H1 (cell line): Measurements from ENCODE around the gene CDC42EP3. TPM values are rescaled to one million over a fixed set of nuclear protein-coding genes. Genes with fewer than 3 reads are reported as not detected.

Experiments used
- CTCF ChIA-PET: fragments of 300-600 bp; sonication (Branson Sonifier 250); formaldehyde crosslinking; loops from one replicate; lab custom pipeline; 2021; ENCODE audit not compliant: partially characterized antibody; lab: Charles Lee
- POLR2A ChIA-PET: fragments of 300-600 bp; sonication (Branson Sonifier 250); formaldehyde crosslinking; loops from one replicate; lab custom pipeline; 2021; ENCODE audit warnings: inconsistent platforms; ENCODE audit not compliant: partially characterized antibody; lab: Charles Lee
- DNase-seq, 2 experiments: peaks; one replicate each; pipeline versions ENCODE4 v3.0.0 to v3.0.0-alpha.2; 2010 to 2022; ENCODE audit warnings: low spot score in 2 of 2, low read depth in 1 of 2, mixed read lengths in 1 of 2
- FAIRE-seq: peaks from 2 replicates; lab custom pipeline; 2011; peaks lifted over from hg19 to GRCh38; lab: Jason Lieb, UNC
- H2AFZ ChIP-seq: 2 replicates; pipeline ENCODE4 v1.8.1; 2012; ENCODE audit warnings: low read length, inconsistent platforms
- H2AK5ac ChIP-seq: 2 replicates; pipeline ENCODE4 v1.6.1; 2013; ENCODE audit warnings: low read depth, low read length
- H2BK120ac ChIP-seq: replicated peaks from 2 replicates; pipeline ENCODE3; 2013; ENCODE audit warnings: low read depth, low read length, inconsistent platforms
- H2BK12ac ChIP-seq: 2 replicates; pipeline ENCODE4 v1.6.1; 2013; ENCODE audit warnings: low read depth, low read length
- H2BK15ac ChIP-seq: 2 replicates; pipeline ENCODE4 v1.6.1; 2013; ENCODE audit warnings: low read length
- H2BK20ac ChIP-seq: 2 replicates; pipeline ENCODE4 v1.6.1; 2013; ENCODE audit warnings: low read length
- H2BK5ac ChIP-seq: 2 replicates; pipeline ENCODE4 v1.6.1; 2013; ENCODE audit warnings: low read depth, low read length
- H3K14ac ChIP-seq: 2 replicates; pipeline ENCODE4 v1.6.1; 2013; ENCODE audit warnings: inconsistent platforms; ENCODE audit not compliant: insufficient read length
- H3K18ac ChIP-seq: 2 replicates; pipeline ENCODE4 v1.6.1; 2013; ENCODE audit warnings: low read length; ENCODE audit errors: extremely low read depth
- H3K23ac ChIP-seq: 2 replicates; pipeline ENCODE4 v1.6.1; 2013; ENCODE audit warnings: inconsistent platforms; ENCODE audit not compliant: insufficient read length
- H3K23me2 ChIP-seq: 2 replicates; pipeline ENCODE4 v1.6.1; 2013; ENCODE audit warnings: low read depth, low read length
- H3K27ac ChIP-seq: 2 replicates; pipeline ENCODE4 v1.6.1; 2011; ENCODE audit warnings: low read depth, low read length, inconsistent platforms
- H3K27me3 ChIP-seq, 4 experiments: replicated peaks in 1 of 4; 1 replicate in 1 of 4; 2 replicates in 3 of 4; pipeline versions ENCODE4 v1.6.1 to v1.8.1; 2011 to 2013; ENCODE audit warnings: low read length in 3 of 4, mild to moderate bottlenecking in 3 of 4, inconsistent platforms in 2 of 4, mixed read lengths in 2 of 4, moderate library complexity in 1 of 4; ENCODE audit not compliant: control insufficient read depth in 3 of 4, insufficient read depth in 3 of 4; ENCODE audit errors: extremely low read depth in 1 of 4
- H3K36me3 ChIP-seq, 4 experiments: 2 replicates each; pipeline versions ENCODE4 v1.6.1 to v1.8.1; 2011 to 2013; ENCODE audit warnings: mild to moderate bottlenecking in 4 of 4, low read length in 3 of 4, moderate library complexity in 2 of 4, control low read depth in 1 of 4, inconsistent platforms in 1 of 4; ENCODE audit not compliant: insufficient read depth in 4 of 4, control insufficient read depth in 2 of 4
- H3K4ac ChIP-seq: replicated peaks from 2 replicates; pipeline ENCODE3; 2013; ENCODE audit warnings: low read length, low read depth, mixed read lengths, inconsistent platforms; ENCODE audit not compliant: insufficient read length
- H3K4me1 ChIP-seq, 4 experiments: replicated peaks in 1 of 4; 1 replicate in 1 of 4; 2 replicates in 3 of 4; pipeline versions ENCODE4 v1.6.1 to v1.8.1; 2011 to 2013; ENCODE audit warnings: low read length in 3 of 4, inconsistent platforms in 2 of 4, mixed read lengths in 1 of 4; ENCODE audit not compliant: insufficient read depth in 4 of 4, control insufficient read depth in 3 of 4
- H3K4me2 ChIP-seq, 2 experiments: 2 replicates each; pipeline versions ENCODE4 v1.6.1 to v1.8.1; 2011 to 2013; ENCODE audit warnings: low read depth in 2 of 2, low read length in 2 of 2, control low read depth in 1 of 2, inconsistent platforms in 1 of 2, mild to moderate bottlenecking in 1 of 2; ENCODE audit not compliant: insufficient read depth in 1 of 2
- H3K4me3 ChIP-seq, 4 experiments: fragments of 200-600, 300-600 bp in 1 of 4; sonication (generic), shearing (Covaris generic), sonication (Bioruptor Twin) in 1 of 4; 2 replicates each; pipeline versions ENCODE4 v1.5.1 to v1.8.1; 2011 to 2016; ENCODE audit warnings: low read length in 4 of 4, low read depth in 3 of 4, control low read depth in 2 of 4, inconsistent platforms in 2 of 4, mild to moderate bottlenecking in 2 of 4, mixed read lengths in 1 of 4, moderate library complexity in 1 of 4; ENCODE audit not compliant: insufficient read depth in 2 of 4; ENCODE audit errors: extremely low read depth in 1 of 4
- H3K56ac ChIP-seq: replicated peaks from 2 replicates; pipeline ENCODE3; 2013; ENCODE audit warnings: low read depth, mild to moderate bottlenecking, mixed read lengths, low read length, inconsistent platforms; ENCODE audit not compliant: insufficient read length
- H3K79me1 ChIP-seq: 2 replicates; pipeline ENCODE4 v1.6.1; 2013; ENCODE audit warnings: low read depth, low read length, control low read depth
- H3K79me2 ChIP-seq, 2 experiments: 2 replicates each; pipeline versions ENCODE4 v1.6.1 to v1.8.1; 2012 to 2013; ENCODE audit warnings: low read length in 2 of 2, mild to moderate bottlenecking in 2 of 2, inconsistent platforms in 1 of 2; ENCODE audit not compliant: insufficient read depth in 2 of 2, control insufficient read depth in 1 of 2
- H3K9ac ChIP-seq, 4 experiments: replicated peaks in 1 of 4; 1 replicate in 1 of 4; 2 replicates in 3 of 4; pipeline versions ENCODE4 v1.6.1 to v1.8.1; 2011 to 2013; ENCODE audit warnings: low read depth in 3 of 4, low read length in 3 of 4, control low read depth in 2 of 4, mild to moderate bottlenecking in 2 of 4, moderate library complexity in 2 of 4, inconsistent platforms in 1 of 4; ENCODE audit errors: extremely low read depth in 1 of 4
- H3K9me3 ChIP-seq, 2 experiments: 2 replicates each; pipeline versions ENCODE4 v1.6.1 to v1.8.1; 2012 to 2013; ENCODE audit warnings: mild to moderate bottlenecking in 2 of 2, moderate library complexity in 2 of 2, control low read depth in 1 of 2, inconsistent platforms in 1 of 2, low read depth in 1 of 2, low read length in 1 of 2, mixed read lengths in 1 of 2; ENCODE audit not compliant: insufficient read depth in 2 of 2
- H4K20me1 ChIP-seq, 2 experiments: replicated peaks in 1 of 2; 2 replicates each; pipeline versions ENCODE3 to v1.8.1; 2011 to 2013; ENCODE audit warnings: inconsistent platforms in 2 of 2, low read length in 2 of 2, mild to moderate bottlenecking in 1 of 2; ENCODE audit not compliant: insufficient read depth in 2 of 2, control insufficient read depth in 1 of 2
- H4K5ac ChIP-seq: 2 replicates; pipeline ENCODE4 v1.6.1; 2013; ENCODE audit warnings: low read length, low read depth, mixed read lengths, inconsistent platforms; ENCODE audit not compliant: insufficient read length
- H4K8ac ChIP-seq: 2 replicates; pipeline ENCODE4 v1.8.0; 2013; ENCODE audit warnings: mild to moderate bottlenecking, moderate library complexity, low read length, inconsistent platforms; ENCODE audit not compliant: insufficient read depth; ENCODE audit errors: extremely low read depth
- H4K91ac ChIP-seq: replicated peaks from 2 replicates; pipeline ENCODE3; 2013; ENCODE audit warnings: low read length, mixed read lengths, inconsistent platforms; ENCODE audit not compliant: insufficient read length
- CEBPB ChIP-seq: IDR thresholded peaks from 2 replicates; pipeline ENCODE4 v1.6.1; 2012; ENCODE audit warnings: low read depth, low read length
- CREB1 ChIP-seq: IDR thresholded peaks from 2 replicates; pipeline ENCODE4 v1.6.1; 2012; ENCODE audit warnings: inconsistent platforms
- EZH2 ChIP-seq: fragments of 200-600 bp; sonication (generic); IDR thresholded peaks from 2 replicates; pipeline ENCODE4 v1.7.1; 2012; ENCODE audit warnings: low read depth, mild to moderate bottlenecking, moderate library complexity, low read length, inconsistent platforms; ENCODE audit not compliant: severe bottlenecking
- GABPA ChIP-seq: IDR thresholded peaks from 2 replicates; pipeline ENCODE4 v1.6.1; 2011; ENCODE audit warnings: mild to moderate bottlenecking, low read length, moderate library complexity, borderline replicate concordance; ENCODE audit not compliant: insufficient read depth
- PHF8 ChIP-seq: fragments of 200-600 bp; sonication (generic); conservative IDR thresholded peaks from 2 replicates; pipeline ENCODE4 v1.7.1; 2012; ENCODE audit warnings: low read depth, mild to moderate bottlenecking, inconsistent platforms, low read length, moderate library complexity
- RFX5 ChIP-seq: IDR thresholded peaks from 2 replicates; pipeline ENCODE4 v1.6.1; 2011; ENCODE audit warnings: low read depth, low read length, improper control_type of control experiment, borderline replicate concordance
- TCF12 ChIP-seq: IDR thresholded peaks from 2 replicates; pipeline ENCODE4 v1.6.1; 2011; ENCODE audit warnings: low read depth, mild to moderate bottlenecking, low read length
- YY1 ChIP-seq: IDR thresholded peaks from 2 replicates; pipeline ENCODE4 v1.6.1; 2011; ENCODE audit warnings: low read depth, mild to moderate bottlenecking, low read length
- WGBS, 2 experiments: shearing (Covaris generic) in 1 of 2; methylation state at CpG; one replicate each; pipeline versions ENCODE4 v1.1.6 to v1.1.7; 2013 to 2015; ENCODE audit warnings: low lambda C conversion rate in 2 of 2, mixed read lengths in 2 of 2, inconsistent platforms in 1 of 2, low coverage in 1 of 2, missing lambda C conversion rate in 1 of 2; ENCODE audit not compliant: insufficient replicate concordance in 2 of 2, insufficient coverage in 1 of 2, insufficient read length in 1 of 2; ENCODE audit errors: extremely low coverage in 1 of 2, missing lambda C conversion rate in 1 of 2; 5-methylcytosine and 5-hydroxymethylcytosine counted together
- polyA plus RNA-seq, 7 experiments: library from polyadenylated mRNA; depleted of rRNA in 3 of 7; stranded (reverse) in 5 of 7; unstranded in 2 of 7; fragments of >200 nt in 5 of 7; fragments of 200-250 nt in 2 of 7; gene quantifications; 1 replicate in 5 of 7; 2 replicates in 1 of 7; 4 replicates in 1 of 7; pipeline versions ENCODE4 v1.2.1 to v1.2.3, GENCODE V29; 2011 to 2013; ENCODE audit warnings: missing spikeins in 2 of 7, mixed read lengths in 2 of 7
- total RNA-seq: library from RNA; stranded (reverse); fragmentation: NEBNext Ultra II Directional; extraction: Animal tissue kit (Norgen Biotek cat#: 25700); gene quantifications from 2 replicates; pipeline ENCODE4 v1.2.1, GENCODE V29; 2021

The CDC42EP3 gene
- total and polyA plus RNA-seq, 2 of the 8 experiments (the other 6 are each of a cell fraction or from before 2014, with no cell fraction given): 18.4 to 24.7 TPM

DNA sequence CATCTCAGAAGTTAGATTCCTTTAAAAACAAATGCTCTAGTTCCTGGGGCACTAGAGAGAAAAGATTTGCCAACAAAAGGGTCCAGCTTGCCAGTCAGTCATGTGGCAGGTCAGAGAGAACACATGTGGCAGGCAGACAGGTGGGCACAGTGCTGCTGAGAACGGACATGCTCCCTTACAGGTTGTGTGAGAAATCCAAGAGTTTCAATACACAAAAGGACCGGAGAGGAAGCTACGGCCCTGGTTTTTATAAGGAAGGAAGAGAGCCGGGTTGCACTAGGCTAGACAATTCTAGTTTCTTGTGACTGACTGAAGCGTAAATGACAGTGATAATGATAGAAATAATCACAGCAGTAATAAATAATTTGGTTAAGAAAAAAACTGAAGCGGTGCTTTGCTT, 18.3 kb downstream of the CDC42EP3 start:
- no peak overlapping the region for H2BK20ac ChIP-seq
- peak overlapping the region; percentile 82 for H4K91ac ChIP-seq
- no peak overlapping the region; a peak in 1 of 4 replicates for H3K4me2 ChIP-seq
- no peak for TF ChIP-seq GABPA
- TF ChIP-seq RFX5: no peak
- no peak for TF ChIP-seq TCF12
- TF ChIP-seq YY1: no peak
- TF ChIP-seq CREB1: no peak
- TF ChIP-seq PHF8: no peak
- TF ChIP-seq EZH2: no peak
- no peak for TF ChIP-seq CEBPB
- H3K36me3 ChIP-seq: peaks cover 0 to 7% (median under 1%) of the 10 kb centered on the region in 4 experiments; a peak in 2 of 8 replicates
- H3K79me2 ChIP-seq: peaks cover 2 to 68% of the 10 kb centered on the region in 2 experiments; a peak in 3 of 4 replicates
- FAIRE-seq (no peak), DNase-seq (no peak)
- H3K23ac ChIP-seq: no peak overlapping the region
- 0 out of 2 replicates have a peak, but pooled peaks cover 4% of the 10 kb centered on the region for H3K23me2 ChIP-seq
- no peak overlapping the region for H4K5ac ChIP-seq
- CTCF ChIA-PET: interaction anchor here (0.7 kb wide), 1 partner anchor 257 kb away, joined by 3 read pairs; no protein-coding TSS in a partner anchor
- no peak overlapping the region for H3K18ac ChIP-seq
- H2AFZ ChIP-seq: no peak overlapping the region
- H2BK12ac ChIP-seq: 0 out of 2 replicates have a peak overlapping the region, but pooled peaks have one; percentile 82
- H2AK5ac ChIP-seq: peak overlapping the region; percentile 94; the same call in 1 of the 2 replicates
- no peak overlapping the region for H3K14ac ChIP-seq
- no peak overlapping the region for H3K4me3 ChIP-seq
- no peak overlapping the region for H3K27ac ChIP-seq
- H2BK15ac ChIP-seq: no peak overlapping the region
- POLR2A ChIA-PET: interaction anchor here (1.1 to 2.2 kb wide), 3 partner anchors 12 to 19 kb away, joined by 3 to 7 read pairs (median 4); partner anchors contain the start of gene CDC42EP3
- H3K27me3 ChIP-seq: no peaks in the 10 kb centered on the region; a peak in 1 of 7 replicates
- H3K9ac ChIP-seq: no peak overlapping the region
- peaks cover 12 to 40% (median 35%) of the 10 kb centered on the region in 4 experiments for H3K4me1 ChIP-seq
- H2BK120ac ChIP-seq: no peak overlapping the region
- no peak overlapping the region for H3K56ac ChIP-seq
- no peak overlapping the region for H3K4ac ChIP-seq
- H3K79me1 ChIP-seq: peaks cover 19% of the 10 kb centered on the region
- H4K8ac ChIP-seq: no peak overlapping the region
- 77% methylated on average over 6 of the region's 6 CpGs; no CpG with 5 or more reads in 1 of the 2 experiments for WGBS, 2 experiments
- no peak overlapping the region for H2BK5ac ChIP-seq
- peaks cover under 1 to 5% of the 10 kb centered on the region in 2 experiments; a peak in 1 of 4 replicates for H3K9me3 ChIP-seq
- H4K20me1 ChIP-seq: peaks cover 0 to 4% of the 10 kb centered on the region in 2 experiments
